Left colon (tissue), 2 donors: Measurements from ENCODE around the gene TFCP2L1. TPM values are rescaled to one million over a fixed set of nuclear protein-coding genes. Genes with fewer than 3 reads are reported as not detected.
A peak's percentile ranks its signal among the peaks of the same experiment; 100 is the strongest.

Source experiments
- ATAC-seq: fragments of 200-7000 bp; cut with Tn5 transposase; one replicate; pipeline ENCODE4 v1.9.1; 2020; ENCODE audit warnings: mild to moderate bottlenecking, moderate library complexity
- DNase-seq, 2 donors: peaks; one replicate each; pipeline ENCODE4 v3.0.0-alpha.2; 2020
- intact Hi-C, 2 donors: fragments of 100-400 bp; cut with DNase I in 1 of 2; cut with micrococcal nuclease in 1 of 2; formaldehyde crosslinking; loops; one replicate each; pipeline versions ENCODE4 v1.11.2 to v1.14.0; 2022; cut with DNase I, micrococcal nuclease
- total RNA-seq, 2 donors: library from RNA; stranded (reverse); fragmentation: NEBNext Ultra II Directional; extraction: Animal tissue kit (Norgen Biotek cat#: 25700); gene quantifications; one replicate each; pipeline ENCODE4 v1.2.1, GENCODE V29; 2021
- donor health status: DM: no; HTN: no; CAD: no.
- donor health status: DM: yes; HTN: yes; CAD: no.

Gene TFCP2L1
- total RNA-seq, 2 donors from 2014 or later: 106 to 149 TPM

- intact Hi-C loops: no loop called here
- DNase-seq (peak; percentile 73 to 83), ATAC-seq (peak; percentile 73)
These were observed 73.8 kb downstream of the TFCP2L1 start for GRCh38 chr2:121211251-121211650.

DNA sequence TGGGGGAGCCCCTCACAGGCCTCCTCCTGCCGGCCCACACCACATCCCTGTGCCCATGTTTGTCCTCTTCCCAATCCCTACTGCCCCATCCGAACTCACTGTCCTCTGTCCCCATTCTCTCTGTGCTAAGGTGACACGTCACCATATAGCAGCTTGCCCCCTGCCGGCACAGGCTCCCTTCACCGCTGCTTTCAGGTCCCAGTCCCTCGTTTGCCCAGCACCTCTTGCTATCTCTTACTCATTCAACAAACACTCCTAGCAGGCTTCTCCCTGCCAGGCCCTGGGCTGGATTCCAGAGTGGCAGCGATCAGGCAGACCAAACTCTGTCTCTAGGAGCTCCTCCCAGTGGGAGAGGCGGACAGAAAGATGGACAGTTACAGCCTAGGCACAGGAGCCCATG, 74.3 kb downstream of the TFCP2L1 start:
- ATAC-seq: peak; percentile 70
- intact Hi-C loops: no loop called here
- DNase-seq: peak; percentile 79 to 89

GRCh38 chr2:121209014-121209610, 75.9 kb downstream of the TFCP2L1 start:
- no peak for DNase-seq
- intact Hi-C loops: no loop called here
- no peak for ATAC-seq

GRCh38 chr2:121207494-121207893, 77.5 kb downstream of the TFCP2L1 start:
- DNase-seq (no peak), ATAC-seq (no peak)
- intact Hi-C loops: no loop called here

- no peak for DNase-seq
- intact Hi-C loops: no loop called here
- ATAC-seq: no peak
These were observed 79.6 kb downstream of the TFCP2L1 start for GRCh38 chr2:121205321-121205942.

DNA sequence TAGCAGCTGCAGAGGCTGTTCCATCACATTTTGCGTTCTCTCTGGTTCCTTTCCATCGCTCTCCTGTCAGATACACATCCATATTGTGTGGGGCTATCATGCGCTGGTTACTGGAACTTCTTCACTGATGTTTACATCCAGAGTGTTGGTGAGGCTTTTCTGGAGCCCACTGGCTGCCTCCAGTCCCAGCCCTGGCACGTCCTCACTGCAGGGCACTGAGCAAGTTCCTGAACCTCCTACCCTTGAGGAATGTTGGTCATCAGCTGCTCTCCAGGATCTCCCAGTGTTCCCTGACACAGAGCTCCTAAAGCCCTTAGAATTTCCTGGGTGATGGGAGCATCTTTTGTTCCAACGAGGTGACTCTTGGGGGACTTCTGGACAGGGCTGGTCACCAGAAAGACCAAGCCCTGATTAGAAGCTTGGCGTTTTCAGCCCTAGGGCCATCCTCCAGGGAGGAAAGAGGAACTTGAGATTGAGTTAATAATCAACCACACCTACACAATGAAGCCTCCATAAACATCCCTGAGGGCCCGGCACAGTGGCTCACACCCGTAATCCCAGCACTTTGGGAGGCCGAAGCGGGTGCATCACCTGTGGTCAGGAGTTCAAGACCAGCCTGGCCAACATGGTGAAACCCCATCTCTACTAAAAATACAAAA, 81.3 kb downstream of the TFCP2L1 start:
- ATAC-seq: peak; percentile 85
- DNase-seq: peak; percentile 48 to 54
- intact Hi-C loops: no loop called here

DNA sequence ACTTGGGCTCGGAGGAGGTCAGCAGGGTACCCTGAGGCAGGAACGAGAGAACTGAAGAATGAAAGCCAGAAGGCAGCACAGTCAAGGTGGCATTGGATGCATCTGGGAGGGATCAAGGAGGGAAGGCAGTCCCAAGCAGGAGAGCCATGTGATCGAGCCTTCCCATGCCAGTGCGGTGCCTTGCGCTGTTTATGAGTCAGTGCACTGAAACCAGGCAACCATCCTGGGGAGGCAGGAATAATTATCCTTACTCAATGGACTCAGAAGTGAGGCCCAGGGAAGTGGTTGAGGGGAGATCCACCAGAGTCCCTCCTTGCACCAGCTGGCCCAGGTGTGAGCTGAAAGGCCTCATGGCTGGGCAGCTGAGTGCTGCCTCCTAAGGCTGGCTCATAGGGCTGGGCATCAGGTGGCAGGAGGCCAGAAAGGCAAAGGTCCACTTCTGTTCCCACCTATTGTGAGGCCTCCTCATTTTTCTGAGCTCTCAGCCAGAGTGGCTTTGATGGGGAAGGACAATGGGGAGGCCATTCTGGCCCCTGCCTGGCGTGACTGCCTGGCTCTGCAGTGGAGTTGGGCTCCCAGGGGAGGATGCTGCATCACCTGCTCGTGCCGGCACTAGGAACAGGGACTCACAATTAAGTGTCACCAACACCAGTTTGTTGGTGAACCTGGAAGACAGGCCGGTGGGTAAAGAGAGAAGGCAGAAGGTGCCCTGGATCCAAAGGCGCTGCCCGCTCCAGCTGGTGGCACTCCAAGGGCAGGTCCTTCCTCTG, 82.3 kb downstream of the TFCP2L1 start:
- intact Hi-C loops: no loop called here
- DNase-seq (peak; percentile 72 to 76), ATAC-seq (peak; percentile 84)

- ATAC-seq: no peak
- intact Hi-C loops: no loop called here
- no peak for DNase-seq
These were observed 83.2 kb downstream of the TFCP2L1 start for GRCh38 chr2:121201796-121202195.

GRCh38 chr2:121200419-121201315, 84.3 kb downstream of the TFCP2L1 start:
- ATAC-seq (no peak), DNase-seq (no peak)
- intact Hi-C loops: no loop called here

DNA sequence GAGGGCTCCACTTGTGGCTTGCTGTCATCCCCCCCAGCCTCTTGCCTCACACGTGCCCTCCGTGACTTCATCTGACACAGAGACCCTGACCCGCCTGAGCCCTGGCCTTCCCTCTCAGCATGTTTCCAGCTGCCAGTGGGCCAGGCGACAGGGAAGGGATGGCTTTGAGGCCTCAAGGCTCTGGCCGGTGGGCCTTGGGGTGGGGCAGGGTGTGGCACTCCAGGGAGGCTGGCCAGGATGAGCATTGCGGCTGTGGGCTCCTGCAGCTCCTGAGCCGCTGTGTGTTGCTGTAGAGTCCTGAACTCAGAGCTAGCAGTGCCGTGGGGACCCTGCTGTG, 85.0 kb downstream of the TFCP2L1 start:
- no peak for ATAC-seq
- intact Hi-C loops: no loop called here
- DNase-seq: no peak

GRCh38 chr2:121199281-121200010, 85.6 kb downstream of the TFCP2L1 start:
- intact Hi-C loops: no loop called here
- ATAC-seq (no peak), DNase-seq (no peak)

GRCh38 chr2:121197369-121198091, 87.5 kb downstream of the TFCP2L1 start:
- ATAC-seq (peak; percentile 85), DNase-seq (peak; percentile 39 to 84)
- intact Hi-C loops: no loop called here

GRCh38 chr2:121196849-121197155, 88.2 kb downstream of the TFCP2L1 start:
- no peak for ATAC-seq
- no peak for DNase-seq
- intact Hi-C loops: no loop called here

GRCh38 chr2:121196132-121196848, 88.7 kb downstream of the TFCP2L1 start:
- ATAC-seq: peak; percentile 62
- intact Hi-C loops: no loop called here
- no peak for DNase-seq

DNA sequence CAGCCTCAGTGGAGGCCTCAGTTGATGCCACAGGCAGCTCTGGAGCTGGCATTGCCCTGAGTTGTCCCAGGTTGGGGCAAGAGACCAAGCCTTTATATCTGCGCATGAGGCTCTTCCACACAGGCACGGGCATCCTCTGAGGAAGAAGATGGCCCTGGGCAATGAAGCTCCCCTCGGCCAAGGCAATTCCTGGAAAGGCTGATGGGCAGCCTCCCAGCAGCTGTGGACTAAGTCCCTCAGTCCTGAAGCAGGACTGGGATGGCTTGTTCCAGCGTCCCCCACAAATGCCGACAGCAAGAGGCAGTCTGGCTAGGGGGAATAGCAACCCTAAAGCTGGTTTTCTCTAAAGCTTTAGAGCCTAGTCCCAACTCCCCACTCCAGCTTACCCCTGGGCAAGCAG, 90.0 kb downstream of the TFCP2L1 start:
- intact Hi-C loops: no loop called here
- ATAC-seq: no peak

DNA sequence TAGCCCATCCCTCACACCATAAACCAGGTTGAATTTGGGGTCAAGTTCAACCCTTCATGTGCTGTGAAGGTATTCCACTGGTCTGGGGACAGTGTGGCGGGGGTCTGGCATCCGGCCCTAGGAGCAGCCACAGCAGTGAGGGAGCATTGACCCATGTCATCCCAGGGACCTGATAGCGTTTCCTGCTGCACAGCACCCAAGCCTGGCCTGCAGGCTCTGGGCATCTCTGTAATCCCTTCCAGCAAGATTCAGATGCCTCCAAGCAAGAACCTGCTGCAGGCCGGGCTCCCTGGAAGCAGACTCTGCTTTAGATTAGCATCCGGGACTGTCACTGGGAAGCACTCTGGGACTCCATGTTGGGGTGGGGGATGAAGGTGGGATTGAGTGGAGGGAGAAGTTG, 90.4 kb downstream of the TFCP2L1 start:
- no peak for DNase-seq
- intact Hi-C loops: no loop called here
- ATAC-seq: no peak

More for the DNA sequence above, 90.0 kb downstream of the TFCP2L1 start:
- DNase-seq: no peak

DNA sequence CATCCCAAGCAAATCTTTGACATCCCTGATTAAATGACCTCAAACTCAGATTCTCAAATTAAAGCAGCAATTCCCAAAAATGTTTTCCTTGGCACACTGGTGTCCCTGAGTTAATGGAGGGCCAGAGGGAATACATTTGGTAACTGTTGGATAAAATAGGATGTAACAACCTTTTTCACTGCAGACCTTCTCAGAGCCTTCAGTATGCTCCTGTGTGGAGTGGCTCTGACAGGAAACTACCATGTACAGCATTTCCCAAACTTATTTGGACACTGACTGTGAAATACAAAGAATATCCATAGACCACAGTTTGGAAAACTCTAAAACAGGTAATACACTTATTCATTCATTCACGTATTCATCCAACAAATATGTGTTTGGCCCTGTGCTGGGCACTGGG, 91.8 kb downstream of the TFCP2L1 start:
- ATAC-seq (no peak), DNase-seq (no peak)
- intact Hi-C loops: no loop called here
